ENCODE data around the gene UNC5B.
A peak's percentile ranks its signal among the peaks of the same experiment; 100 is the strongest.

UNC5B gene

DNA sequence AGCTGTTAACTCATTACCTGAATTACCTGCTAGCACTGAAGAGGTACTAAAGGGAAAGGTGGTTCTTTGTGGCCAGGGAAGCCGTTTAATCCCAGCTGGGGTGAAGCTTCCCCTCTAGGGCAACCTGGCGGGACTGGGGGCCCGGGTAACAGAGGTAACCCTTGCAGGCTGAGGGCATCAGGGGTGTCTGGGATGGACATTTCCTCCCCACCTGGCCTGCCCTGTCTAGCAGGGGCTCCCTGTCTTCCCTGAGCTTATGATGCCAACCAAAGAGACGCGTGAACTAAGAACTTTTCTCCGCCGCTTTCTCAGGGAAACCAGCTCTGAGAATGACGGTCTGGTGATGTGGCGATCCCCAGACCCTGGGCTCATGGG is 52.8 kb downstream of the UNC5B start:
- H3K27ac ChIP-seq (ENCODE audit: low read depth, low read length): no peak overlapping the region
- H3K79me2 ChIP-seq (ENCODE audit: control insufficient read depth, insufficient read depth, low read length, unreplicated experiment): no peaks in the 10 kb centered on the region
- H3K4me1 ChIP-seq (ENCODE audit: control insufficient read depth, insufficient read depth, low read length, unreplicated experiment): peaks cover 24% of the 10 kb centered on the region

DNA sequence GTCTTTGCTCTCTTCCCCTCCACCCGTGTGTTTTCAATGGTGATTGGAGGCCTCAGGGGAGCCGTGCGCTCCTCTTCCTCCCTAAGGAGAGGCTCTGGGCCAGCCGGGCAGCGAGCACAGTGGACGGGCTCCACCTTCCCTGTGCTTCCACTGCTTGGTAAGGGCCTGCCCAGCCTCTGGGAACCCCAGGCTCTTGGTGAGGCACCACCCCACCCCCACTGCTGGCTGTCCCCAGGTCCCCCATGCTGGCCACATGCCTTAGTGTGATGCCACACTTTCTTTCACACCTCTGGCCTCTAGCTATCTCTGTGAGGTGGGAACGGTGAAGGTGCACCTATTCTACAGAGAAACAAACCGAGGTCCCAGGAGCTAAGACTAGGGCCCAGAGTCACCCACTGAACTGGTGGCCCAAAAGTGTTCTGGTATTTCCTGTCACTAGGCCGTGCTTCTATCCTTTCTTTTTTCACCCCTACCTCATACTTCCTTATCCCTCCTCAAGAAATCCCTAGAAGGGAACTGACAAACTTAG is 53.3 kb downstream of the UNC5B start:
- Histone ChIP-seq H3K27me3 (ENCODE audit: insufficient read depth, low read length) (no peaks in the 10 kb centered on the region), H2AFZ (ENCODE audit: low read length, unreplicated experiment) (no peak overlapping the region), H3K4me3 (ENCODE audit: low read depth, low read length) (no peak overlapping the region), H3K79me2 (ENCODE audit: control insufficient read depth, insufficient read depth, low read length, unreplicated experiment) (no peaks in the 10 kb centered on the region), H3K27ac (ENCODE audit: low read depth, low read length) (0 out of 2 replicates have a peak overlapping the region, but pooled peaks have one; percentile 15), H3K4me1 (ENCODE audit: control insufficient read depth, insufficient read depth, low read length, unreplicated experiment) (peaks cover 19% of the 10 kb centered on the region), H3K36me3 (ENCODE audit: insufficient read depth, low read length) (no peaks in the 10 kb centered on the region)

More for the DNA sequence above, 52.8 kb downstream of the UNC5B start:
- Histone ChIP-seq H3K27me3 (ENCODE audit: insufficient read depth, low read length) (no peaks in the 10 kb centered on the region), H3K4me3 (ENCODE audit: low read depth, low read length) (no peak overlapping the region), H2AFZ (ENCODE audit: low read length, unreplicated experiment) (no peak overlapping the region), H3K36me3 (ENCODE audit: insufficient read depth, low read length) (no peaks in the 10 kb centered on the region)

DNA sequence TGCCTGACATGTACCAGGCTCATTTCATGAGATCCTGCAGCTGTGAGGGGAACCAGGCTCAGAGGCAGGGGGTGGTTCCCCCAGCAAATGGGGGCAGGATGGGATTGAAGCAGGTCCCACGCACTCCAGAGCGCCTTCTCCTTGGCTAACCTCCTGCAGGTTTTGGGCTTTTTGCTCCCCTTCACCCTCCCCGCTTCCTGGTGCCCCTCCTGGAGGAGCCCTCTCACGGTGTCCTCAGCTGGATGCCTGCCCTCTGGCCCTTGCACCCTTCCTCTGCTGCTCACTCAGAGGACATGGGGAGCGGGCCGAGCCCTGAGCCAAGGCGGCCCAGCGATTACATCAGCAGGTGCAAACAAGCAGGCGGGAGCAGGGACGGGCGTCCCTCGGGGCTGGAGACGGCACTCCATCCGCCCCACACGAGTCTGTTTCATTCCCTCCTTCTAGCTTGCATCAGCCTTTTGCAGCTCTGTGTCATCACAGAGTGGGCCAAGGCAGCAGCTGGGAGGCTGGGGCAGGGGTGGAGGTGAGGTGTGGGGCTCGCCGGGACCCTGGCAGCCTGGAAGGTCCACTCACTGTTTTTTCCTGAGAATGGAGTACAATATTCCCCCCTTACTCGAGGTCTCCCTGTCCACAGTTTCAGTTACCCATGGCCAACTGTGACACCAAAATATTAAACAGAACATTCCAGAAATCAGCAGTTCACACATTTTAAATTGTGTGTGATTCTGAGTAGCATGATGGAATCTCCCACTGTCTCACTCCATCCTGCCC is 54.0 kb downstream of the UNC5B start:
- Histone ChIP-seq H3K27ac (ENCODE audit: low read depth, low read length) (peak overlapping the region; percentile 50), H3K4me1 (ENCODE audit: control insufficient read depth, insufficient read depth, low read length, unreplicated experiment) (peaks cover 13% of the 10 kb centered on the region)

DNA sequence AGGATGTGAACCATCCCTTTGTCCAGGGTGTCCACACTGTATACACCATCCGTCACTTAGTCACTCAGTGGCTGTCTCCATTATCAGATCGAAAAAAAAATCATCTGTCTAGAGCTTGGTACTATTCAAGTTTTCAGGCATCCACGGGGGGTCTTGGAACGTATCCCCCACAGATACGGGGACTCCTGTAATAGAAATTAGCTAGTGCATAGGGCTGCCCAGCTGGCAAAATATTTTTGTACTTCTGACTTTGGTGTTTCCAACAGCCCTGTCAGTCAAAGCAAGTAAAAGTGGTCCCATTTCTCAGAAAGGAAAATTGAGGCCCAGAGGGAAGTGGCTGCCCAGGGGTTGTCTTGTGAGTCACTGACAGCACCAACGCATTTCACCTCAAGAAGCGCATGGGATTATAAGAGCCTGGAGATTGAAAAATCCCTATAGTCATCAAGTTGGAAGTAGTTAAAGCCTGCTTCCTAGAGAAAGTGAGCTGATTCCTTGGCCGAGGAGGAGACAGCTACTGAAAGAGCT is 54.6 kb downstream of the UNC5B start:
- Histone ChIP-seq H3K4me3 (ENCODE audit: low read depth, low read length) (no peak overlapping the region), H2AFZ (ENCODE audit: low read length, unreplicated experiment) (no peak overlapping the region), H3K79me2 (ENCODE audit: control insufficient read depth, insufficient read depth, low read length, unreplicated experiment) (no peaks in the 10 kb centered on the region), H3K27me3 (ENCODE audit: insufficient read depth, low read length) (no peaks in the 10 kb centered on the region), H3K36me3 (ENCODE audit: insufficient read depth, low read length) (no peaks in the 10 kb centered on the region), H3K4me1 (ENCODE audit: control insufficient read depth, insufficient read depth, low read length, unreplicated experiment) (peaks cover 17% of the 10 kb centered on the region), H3K27ac (ENCODE audit: low read depth, low read length) (peak overlapping the region; percentile 50)

More for the DNA sequence above, 54.0 kb downstream of the UNC5B start:
- no peaks in the 10 kb centered on the region for H3K79me2 ChIP-seq (ENCODE audit: control insufficient read depth, insufficient read depth, low read length, unreplicated experiment)
- no peaks in the 10 kb centered on the region for H3K36me3 ChIP-seq (ENCODE audit: insufficient read depth, low read length)
- no peaks in the 10 kb centered on the region for H3K27me3 ChIP-seq (ENCODE audit: insufficient read depth, low read length)
- no peak overlapping the region for H2AFZ ChIP-seq (ENCODE audit: low read length, unreplicated experiment)
- H3K4me3 ChIP-seq (ENCODE audit: low read depth, low read length): no peak overlapping the region

DNA sequence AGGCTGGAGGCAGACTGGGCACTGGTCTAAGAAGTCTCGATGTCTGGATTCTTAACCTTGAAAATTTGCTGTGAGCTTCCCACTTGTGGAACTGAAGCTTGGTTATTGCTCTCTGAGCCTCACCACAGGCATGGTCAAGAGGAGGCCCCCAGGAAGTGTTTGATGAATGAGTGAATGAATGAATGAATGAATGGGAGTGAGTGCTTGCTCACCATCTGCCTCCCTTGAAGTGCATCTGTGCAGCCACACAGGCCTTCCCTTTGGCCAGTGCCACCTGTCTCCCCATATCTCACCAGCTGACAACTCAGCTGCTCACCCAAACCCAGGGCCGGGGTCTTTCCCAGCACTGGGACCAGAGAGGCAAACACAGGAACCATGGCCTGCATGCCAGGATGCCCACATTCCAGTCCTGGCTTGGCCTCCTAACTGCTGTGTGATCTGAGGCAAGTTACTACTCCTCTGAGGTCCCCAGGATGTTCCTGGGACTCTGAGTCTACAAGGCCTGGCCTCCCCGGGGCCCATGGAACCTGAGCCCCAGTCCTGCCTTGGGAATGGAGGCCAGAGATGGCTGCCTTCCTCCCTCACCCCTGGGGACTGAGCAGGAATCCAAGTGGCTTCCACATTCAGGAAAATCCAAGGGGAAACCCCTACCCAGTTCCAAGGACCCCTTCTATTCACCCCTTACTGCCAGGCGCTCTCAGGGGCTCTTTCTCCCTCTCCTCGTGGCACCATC is 55.3 kb downstream of the UNC5B start:
- Histone ChIP-seq H3K27me3 (ENCODE audit: insufficient read depth, low read length) (no peaks in the 10 kb centered on the region), H3K79me2 (ENCODE audit: control insufficient read depth, insufficient read depth, low read length, unreplicated experiment) (no peaks in the 10 kb centered on the region), H3K36me3 (ENCODE audit: insufficient read depth, low read length) (no peaks in the 10 kb centered on the region), H3K4me1 (ENCODE audit: control insufficient read depth, insufficient read depth, low read length, unreplicated experiment) (peaks cover 24% of the 10 kb centered on the region), H2AFZ (ENCODE audit: low read length, unreplicated experiment) (no peak overlapping the region), H3K4me3 (ENCODE audit: low read depth, low read length) (no peak overlapping the region), H3K27ac (ENCODE audit: low read depth, low read length) (no peak overlapping the region)

DNA sequence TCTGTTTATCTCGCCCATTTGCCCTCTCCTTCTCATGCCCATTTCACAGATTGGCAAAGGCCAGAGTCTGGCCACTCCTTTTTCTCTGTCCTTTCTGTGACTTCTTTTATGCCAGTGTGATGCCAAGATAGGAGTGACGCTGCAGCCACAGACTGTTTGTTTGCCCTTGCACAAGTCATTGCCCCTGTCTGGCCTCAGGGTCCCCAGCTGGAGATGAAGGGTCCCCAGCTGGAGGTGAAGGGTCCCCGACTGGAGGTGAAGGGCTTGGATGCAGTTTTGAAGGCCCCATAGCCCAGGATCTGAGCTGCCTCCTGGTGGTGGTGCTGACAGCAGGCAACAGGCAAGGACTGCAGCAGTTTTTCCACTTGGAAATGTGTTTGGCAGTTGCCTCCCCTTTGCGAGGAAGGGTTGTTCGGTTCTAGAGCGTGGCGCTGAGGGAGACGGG is 55.9 kb downstream of the UNC5B start:
- Histone ChIP-seq H3K27me3 (ENCODE audit: insufficient read depth, low read length) (no peaks in the 10 kb centered on the region), H3K27ac (ENCODE audit: low read depth, low read length) (no peak overlapping the region), H3K36me3 (ENCODE audit: insufficient read depth, low read length) (no peaks in the 10 kb centered on the region), H3K4me1 (ENCODE audit: control insufficient read depth, insufficient read depth, low read length, unreplicated experiment) (peaks cover 25% of the 10 kb centered on the region), H3K79me2 (ENCODE audit: control insufficient read depth, insufficient read depth, low read length, unreplicated experiment) (no peaks in the 10 kb centered on the region), H2AFZ (ENCODE audit: low read length, unreplicated experiment) (no peak overlapping the region), H3K4me3 (ENCODE audit: low read depth, low read length) (no peak overlapping the region)

DNA sequence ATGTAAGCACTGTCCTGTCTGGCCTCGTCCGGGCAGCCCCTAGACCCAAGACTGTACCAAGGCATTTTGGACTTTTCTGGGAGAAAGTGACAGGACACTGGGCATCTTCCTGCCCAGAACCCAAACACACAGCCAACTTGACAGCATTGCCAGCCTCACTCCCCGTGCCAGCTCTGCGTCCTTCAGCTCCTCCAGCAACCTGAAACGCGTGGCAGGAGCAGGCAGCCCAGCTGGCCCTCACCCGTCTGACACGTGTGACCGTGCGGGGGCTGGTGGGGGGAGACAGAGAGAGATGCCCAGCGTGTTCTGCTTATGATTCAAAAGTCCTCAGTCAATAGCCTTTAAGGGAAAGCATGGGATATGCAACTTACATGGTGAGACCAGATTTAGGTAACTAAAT is 56.4 kb downstream of the UNC5B start:
- Histone ChIP-seq H3K79me2 (ENCODE audit: control insufficient read depth, insufficient read depth, low read length, unreplicated experiment) (no peaks in the 10 kb centered on the region), H3K36me3 (ENCODE audit: insufficient read depth, low read length) (no peaks in the 10 kb centered on the region), H3K27ac (ENCODE audit: low read depth, low read length) (no peak overlapping the region), H3K27me3 (ENCODE audit: insufficient read depth, low read length) (no peaks in the 10 kb centered on the region), H2AFZ (ENCODE audit: low read length, unreplicated experiment) (no peak overlapping the region), H3K4me3 (ENCODE audit: low read depth, low read length) (no peak overlapping the region), H3K4me1 (ENCODE audit: control insufficient read depth, insufficient read depth, low read length, unreplicated experiment) (peaks cover 25% of the 10 kb centered on the region)

DNA sequence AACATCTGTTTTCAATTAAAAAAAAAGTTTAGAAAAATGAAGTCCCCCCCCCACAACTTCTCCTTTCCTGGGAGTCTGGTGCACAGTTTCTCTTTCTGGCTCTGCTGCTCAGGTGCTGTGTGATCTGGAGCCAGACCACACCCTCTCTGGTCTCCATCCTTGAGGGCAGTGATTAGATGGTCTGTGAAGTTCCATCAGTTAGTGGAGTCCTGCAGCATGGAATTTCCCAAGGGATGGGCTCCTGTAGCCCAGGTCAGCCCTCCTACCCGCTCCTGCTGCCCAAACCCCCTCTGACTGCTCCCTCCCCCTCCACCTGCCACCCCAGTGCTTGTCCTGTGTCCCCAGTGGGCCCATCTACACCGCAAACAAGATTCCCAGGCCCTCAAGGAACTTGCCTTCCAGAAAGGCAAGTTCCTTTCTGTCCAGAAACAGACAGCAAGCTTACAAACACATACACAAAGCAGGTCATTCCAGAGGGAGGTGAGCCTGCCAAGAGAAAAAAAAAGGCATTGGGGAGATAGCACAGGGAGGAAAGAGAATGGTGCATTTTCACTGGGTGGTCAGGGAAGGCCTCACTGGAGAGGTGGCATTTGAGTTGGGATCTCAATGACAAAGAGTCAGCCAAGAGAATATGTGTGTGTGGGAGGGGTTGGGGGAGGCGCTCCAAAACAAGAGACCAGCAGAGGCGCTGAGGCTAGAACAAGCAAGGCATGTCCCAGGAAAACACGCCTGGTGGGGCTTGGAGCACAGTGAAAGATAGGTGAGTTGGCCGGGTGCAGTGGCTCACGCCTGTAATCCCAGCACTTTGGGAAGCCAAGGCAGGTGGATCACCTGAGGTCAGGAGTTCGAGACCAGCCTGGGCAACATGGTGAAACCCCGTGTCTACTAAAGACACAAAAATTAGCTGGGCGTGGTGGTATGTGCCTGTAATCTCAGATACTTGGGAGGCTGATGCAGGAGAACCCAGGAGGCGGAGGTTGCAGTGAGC is 57.2 kb downstream of the UNC5B start:
- H3K36me3 ChIP-seq (ENCODE audit: insufficient read depth, low read length): no peaks in the 10 kb centered on the region
- no peak overlapping the region for H3K27ac ChIP-seq (ENCODE audit: low read depth, low read length)

DNA sequence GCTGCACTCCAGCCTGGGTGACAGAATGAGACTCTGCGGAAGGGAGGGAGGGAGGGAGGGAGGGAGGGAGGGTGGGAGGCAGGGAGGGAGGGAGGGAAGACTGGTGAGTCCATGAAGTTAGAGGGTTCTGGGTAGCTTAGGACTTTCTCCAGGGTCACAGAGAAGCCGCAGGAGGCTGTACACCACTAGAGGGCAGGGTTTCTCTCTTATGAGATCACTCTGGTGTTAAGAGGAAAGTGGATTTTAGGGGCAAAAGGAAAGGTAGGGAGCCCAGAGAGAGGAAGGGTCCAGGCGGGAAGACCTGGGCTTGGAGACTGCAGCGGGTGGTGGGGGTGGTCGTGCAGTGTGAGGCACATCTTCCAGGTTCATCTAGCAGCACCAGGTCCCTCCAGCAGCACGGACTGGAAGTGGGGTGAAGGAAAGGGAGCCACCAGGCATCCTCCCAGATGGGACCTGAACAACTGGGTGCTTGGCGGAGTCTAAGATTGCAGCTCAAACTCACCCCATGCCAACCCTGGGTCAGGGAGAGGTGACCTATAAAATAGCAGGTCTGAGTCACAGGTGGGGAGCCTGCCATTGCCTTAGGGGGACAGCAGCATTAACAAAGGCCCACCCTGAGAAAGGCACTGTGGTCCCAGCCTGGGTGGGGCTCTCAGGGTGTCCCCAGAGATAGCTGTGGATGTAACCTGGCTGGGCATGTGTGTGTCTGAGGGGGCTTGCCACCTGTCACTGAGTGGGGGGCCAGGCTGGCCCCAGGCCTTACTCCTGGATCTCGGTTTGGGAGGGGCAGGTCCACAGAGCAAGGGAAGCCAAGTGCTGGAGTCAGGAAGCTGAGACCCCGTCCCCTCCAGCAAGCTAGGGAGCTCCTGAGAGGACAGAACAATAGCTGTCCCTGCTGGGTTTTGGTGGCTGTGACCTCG is 58.2 kb downstream of the UNC5B start:
- no peak overlapping the region for H3K4me3 ChIP-seq (ENCODE audit: low read depth, low read length)
- peaks cover 25% of the 10 kb centered on the region for H3K4me1 ChIP-seq (ENCODE audit: control insufficient read depth, insufficient read depth, low read length, unreplicated experiment)

More for the DNA sequence above, 57.2 kb downstream of the UNC5B start:
- Histone ChIP-seq H2AFZ (ENCODE audit: low read length, unreplicated experiment) (no peak overlapping the region), H3K27me3 (ENCODE audit: insufficient read depth, low read length) (no peaks in the 10 kb centered on the region), H3K4me3 (ENCODE audit: low read depth, low read length) (no peak overlapping the region), H3K79me2 (ENCODE audit: control insufficient read depth, insufficient read depth, low read length, unreplicated experiment) (no peaks in the 10 kb centered on the region), H3K4me1 (ENCODE audit: control insufficient read depth, insufficient read depth, low read length, unreplicated experiment) (peaks cover 25% of the 10 kb centered on the region)

More for the DNA sequence above, 58.2 kb downstream of the UNC5B start:
- no peak overlapping the region for H3K27ac ChIP-seq (ENCODE audit: low read depth, low read length)
- H3K79me2 ChIP-seq (ENCODE audit: control insufficient read depth, insufficient read depth, low read length, unreplicated experiment): no peaks in the 10 kb centered on the region
- no peaks in the 10 kb centered on the region for H3K36me3 ChIP-seq (ENCODE audit: insufficient read depth, low read length)
- H3K27me3 ChIP-seq (ENCODE audit: insufficient read depth, low read length): no peaks in the 10 kb centered on the region
- no peak overlapping the region for H2AFZ ChIP-seq (ENCODE audit: low read length, unreplicated experiment)

Measured in ACC112 (cell line).